CD4-positive, alpha-beta T cell treated with Interleukin-17A for 1 hour (primary cell): ENCODE results near the gene CAMK1.
"Not testable (repeated sequence)": the region's sequence is repeated elsewhere in the genome, so short reads cannot be mapped to it uniquely, and the experiment has no call there.

ENCODE experiments used
- DNase-seq: peaks from one replicate; pipeline ENCODE4 v3.0.0-alpha.2; 2020

The CAMK1 gene

DNA sequence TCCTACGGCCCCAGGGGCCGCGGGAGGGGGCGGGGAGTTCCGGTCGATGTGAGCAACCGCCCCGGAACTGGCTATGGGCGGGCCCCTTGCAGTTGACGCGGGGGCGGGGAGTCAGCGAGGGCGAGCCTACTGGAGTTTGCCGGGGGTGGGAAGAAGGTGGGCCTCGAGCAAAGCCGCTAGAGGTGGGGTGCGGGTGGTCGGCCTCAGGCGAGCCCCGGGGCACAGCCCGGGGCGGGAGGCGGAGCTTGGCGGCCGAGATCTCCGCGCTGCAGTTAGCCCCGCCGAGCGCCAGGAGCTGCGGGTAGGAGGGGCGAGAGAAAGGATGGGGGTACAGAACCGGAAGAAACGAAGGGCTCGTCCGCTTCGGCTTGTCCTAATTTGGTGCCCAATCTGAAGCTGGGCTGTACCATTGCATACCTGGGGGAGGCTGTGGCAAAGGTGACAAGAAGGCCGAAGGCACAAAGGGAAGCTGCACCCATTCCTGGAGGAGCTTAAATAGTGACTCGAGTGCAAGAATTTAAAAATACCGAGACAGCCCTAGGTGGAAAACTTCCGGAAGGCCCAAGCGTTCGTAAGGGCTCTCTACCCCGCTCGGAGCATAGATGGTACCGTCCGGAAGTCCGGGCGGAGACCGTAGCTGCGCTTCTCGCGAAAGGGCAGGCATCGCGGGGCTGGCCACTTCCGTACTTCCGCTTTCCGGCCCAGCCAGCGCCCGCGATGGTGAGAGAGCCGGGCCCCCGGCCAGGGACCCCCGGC, 22.8 kb upstream of the CAMK1 start, which contains the start of the genes ARPC4 and TADA3:
ARPC4 (plus strand) TSS at position 678 of the 756 bp plus-strand sequence; CDS start at position 718, 40 bp downstream.
TADA3 (minus strand) TSS at position 69 of the 756 bp plus-strand sequence. CDS start 1,007 bp downstream, outside the sequence.
- DNase-seq: peak; percentile 94

GRCh38 chr3:9791790-9792404, 22.1 kb upstream of the CAMK1 start:
- no peak for DNase-seq

DNA sequence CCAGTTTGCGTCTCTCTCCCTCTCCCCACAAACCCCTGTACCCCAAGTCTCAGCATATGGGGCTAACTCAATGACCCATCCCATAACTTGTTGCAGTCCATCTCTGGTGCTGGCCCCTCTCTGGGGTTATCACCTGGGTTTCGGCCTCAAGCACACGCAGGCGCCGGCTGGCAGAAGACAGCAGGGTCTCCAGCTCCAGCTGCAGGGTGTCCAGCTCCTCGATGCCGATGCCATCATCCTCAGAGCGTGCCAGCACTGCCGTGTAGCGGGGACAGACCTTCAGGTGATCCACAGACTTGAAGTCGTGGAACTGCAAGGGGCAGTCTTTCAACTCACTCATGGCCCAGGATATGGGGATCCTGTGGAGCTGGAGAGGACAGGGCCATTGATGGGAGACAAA, 21.4 kb upstream of the CAMK1 start:
- DNase-seq: no peak

- no peak for DNase-seq
Measured at GRCh38 chr3:9787714-9788113, 18.0 kb upstream of the CAMK1 start.

- DNase-seq: no peak
Measured at GRCh38 chr3:9786825-9787669, 17.3 kb upstream of the CAMK1 start.

DNA sequence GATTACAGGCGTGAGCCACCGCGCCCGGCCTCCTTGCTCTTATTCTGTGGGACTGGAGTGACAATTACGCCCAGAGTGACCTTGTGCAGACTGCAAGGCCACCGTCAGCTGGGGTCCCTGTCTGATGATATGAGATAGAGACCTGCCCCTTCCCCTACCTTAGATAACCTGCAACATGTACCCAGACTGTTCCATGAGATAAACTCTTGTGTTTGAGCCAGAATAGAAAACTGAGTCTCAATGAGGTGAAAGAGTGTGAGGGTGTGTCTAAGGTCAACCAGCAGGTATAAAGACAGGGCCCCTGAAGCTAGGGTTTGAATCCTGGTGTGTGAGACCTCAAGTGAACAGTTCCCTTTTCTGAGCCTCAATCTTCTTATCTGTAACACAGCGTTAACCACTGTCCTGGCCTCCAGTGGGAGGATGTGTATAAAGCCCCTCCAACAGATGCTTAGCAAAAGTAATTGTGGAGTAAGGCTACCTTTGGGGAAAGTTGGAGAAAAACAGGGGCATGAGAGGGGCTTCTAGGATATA, 16.5 kb upstream of the CAMK1 start:
- DNase-seq: no peak

DNA sequence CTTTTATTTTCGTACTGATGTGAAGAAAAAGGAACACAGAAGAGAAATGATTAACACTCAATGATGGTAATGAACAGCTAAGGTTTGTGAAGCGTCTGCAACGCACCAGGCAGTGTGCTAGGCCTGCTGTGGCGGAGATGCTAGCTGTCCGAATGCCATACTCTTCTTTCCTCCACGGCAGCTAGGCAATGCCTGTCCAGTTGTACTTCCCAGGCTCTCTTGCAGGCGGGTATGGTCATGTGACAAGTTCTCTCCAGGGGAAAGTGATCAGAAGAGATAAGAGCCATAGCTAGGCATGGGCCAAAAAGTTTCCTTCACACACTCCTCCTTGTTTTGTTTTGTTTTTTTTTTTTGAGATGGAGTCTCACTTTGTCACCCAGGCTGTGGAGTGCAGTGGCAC, 15.9 kb upstream of the CAMK1 start:
- no peak for DNase-seq

DNA sequence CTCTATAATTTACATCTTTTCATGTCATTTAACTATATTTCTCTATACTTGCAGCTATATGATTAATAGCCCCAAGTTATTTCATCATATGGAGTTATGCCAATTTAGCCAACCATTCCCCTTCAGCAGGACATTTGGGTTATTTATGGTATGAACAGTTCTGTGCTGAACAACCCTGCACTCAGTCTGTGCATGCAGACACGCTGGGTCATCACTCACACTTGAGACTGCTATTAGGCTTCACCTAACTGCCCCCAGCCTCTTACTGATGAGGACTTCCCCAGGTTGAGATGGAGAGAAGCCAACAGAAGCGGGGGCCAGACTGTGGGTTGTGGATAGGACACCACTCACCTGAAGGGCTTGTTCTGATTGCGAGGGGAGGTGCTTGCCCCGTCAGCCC, 15.2 kb upstream of the CAMK1 start:
- no peak for DNase-seq

DNA sequence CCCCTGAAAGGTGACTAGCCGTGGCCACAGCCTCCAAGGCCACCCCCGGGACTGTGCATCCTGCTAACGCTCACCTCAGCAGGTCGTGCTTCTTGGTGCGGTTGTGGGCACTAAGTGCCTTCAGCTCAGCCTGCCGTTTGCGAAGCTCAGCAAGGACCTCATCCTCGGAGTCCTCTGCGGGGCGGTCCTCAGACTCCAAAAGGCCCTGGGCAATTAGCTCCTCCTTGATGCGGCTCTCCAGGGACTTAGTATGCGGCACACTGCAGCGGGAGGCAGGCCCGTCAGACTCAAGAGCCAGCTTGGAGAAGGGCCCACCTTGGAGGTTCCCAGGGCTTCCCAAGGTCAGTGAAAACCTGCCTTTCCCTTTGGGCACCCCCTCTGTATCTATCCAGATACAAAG, 14.2 kb upstream of the CAMK1 start:
- no peak for DNase-seq

- peak; percentile 49 for DNase-seq
Measured at GRCh38 chr3:9782770-9783169, 13.0 kb upstream of the CAMK1 start.

DNA sequence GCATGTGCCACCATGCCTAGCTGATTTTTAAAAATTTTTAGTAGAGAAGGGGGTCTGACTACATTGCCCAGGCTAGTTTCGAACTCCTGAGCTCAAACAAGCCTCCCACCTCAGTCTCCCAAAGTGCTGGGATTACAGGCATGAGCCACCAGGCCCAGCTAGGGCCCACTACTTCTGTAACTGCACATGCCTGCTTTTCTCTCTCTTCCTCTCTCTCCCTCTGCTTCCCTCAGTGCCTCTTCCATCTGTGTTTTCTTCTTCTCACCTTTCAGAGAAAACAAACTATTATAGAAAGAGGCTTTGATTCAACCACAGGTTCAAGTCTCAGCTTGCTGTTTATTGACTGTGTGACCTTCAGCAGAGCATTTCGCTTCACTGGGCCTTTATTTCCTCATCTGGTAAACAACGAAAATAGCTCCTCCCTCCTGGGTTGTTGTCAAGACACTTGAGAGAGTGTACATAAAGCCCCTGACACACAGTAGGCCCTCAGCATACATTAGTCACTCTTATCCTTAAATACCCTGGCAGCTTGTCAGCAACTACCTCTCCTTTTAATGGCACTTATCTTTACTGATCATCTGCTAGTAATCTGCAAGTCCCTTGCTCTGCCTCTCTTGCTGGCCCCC, 12.3 kb upstream of the CAMK1 start:
- no peak for DNase-seq

DNA sequence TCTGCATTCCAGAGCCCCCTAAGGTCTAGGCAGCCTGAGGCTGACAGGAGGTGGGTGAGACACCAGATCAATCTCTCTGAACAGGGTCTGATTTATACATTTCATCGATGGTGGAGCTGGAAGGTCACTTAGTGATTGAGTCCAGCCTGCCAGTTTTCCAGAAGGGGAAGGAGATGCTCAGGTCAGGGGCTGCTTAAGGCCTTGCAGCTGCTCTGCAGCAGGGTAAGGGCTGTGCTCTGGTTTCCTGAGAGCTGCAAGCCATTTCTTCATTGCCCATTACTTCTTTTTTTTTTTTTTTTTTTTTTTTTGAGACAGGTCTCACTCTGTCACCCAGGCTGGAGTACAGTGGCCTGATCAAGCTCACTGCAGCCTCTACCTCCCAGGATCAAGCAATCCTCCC, 11.8 kb upstream of the CAMK1 start:
- no peak for DNase-seq

GRCh38 chr3:9780910-9781309, 11.2 kb upstream of the CAMK1 start:
- DNase-seq: no peak

DNA sequence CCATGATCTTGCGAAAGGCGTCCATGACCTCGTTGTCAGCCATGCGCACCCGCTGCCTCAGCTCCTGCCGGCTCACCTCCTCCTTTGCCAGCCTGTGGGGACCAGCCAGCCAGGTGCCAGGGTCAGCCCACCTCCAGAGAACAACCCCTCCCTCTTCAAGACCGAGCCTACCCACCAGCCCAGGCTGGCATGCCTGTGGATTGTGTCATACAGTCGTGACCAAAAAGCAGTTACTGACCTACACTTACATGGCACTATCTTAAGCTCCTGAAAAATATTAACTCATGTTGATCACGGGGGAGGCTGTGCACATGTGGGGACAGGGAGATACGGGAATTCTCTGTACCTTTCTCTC, 10.7 kb upstream of the CAMK1 start:
- DNase-seq: no peak

GRCh38 chr3:9779721-9780457, 10.1 kb upstream of the CAMK1 start:
- DNase-seq: peak; percentile 57

DNA sequence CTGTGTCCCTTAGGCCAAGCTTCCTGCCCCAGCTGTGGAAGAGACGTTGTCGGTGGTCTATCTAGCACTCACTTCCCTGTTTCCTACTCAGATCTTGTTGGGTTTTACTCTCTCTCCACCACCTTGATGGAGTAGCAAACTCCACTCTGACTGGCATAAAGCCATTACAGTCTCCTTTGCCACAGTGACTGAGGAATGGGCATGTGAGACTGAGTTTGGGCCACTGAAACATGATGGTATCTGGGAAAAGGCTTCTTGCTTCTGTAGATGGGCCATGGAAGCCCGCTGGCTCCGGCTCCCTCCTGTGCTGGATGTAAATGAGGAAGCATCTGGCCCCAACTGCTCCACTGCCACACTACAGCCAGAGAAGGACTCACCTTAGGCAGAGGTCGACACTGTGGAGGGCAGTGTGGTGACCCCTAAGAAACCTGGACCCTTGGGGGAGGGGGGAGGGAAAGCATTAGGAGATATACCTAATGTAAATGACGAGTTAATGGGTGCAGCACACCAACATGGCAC, 9.4 kb upstream of the CAMK1 start:
- DNase-seq: no peak

- DNase-seq: no peak
Measured at GRCh38 chr3:9778143-9779074, 8.7 kb upstream of the CAMK1 start.

DNA sequence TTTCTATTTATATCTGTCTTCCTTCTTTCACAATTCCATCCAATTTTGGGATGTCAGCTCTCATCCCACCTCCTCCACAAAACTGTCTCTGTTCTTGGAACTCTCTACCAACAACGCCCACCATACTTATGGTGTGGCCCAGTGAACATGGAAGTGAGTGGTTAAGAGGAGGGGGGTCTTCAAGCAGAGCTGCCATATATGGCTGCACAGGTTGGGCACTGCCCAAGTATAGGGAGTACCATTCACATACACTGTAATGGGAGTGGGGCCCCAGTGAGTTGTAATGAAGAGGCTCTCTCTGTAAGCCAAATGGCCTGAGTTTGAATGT, 7.9 kb upstream of the CAMK1 start:
- no peak for DNase-seq

DNA sequence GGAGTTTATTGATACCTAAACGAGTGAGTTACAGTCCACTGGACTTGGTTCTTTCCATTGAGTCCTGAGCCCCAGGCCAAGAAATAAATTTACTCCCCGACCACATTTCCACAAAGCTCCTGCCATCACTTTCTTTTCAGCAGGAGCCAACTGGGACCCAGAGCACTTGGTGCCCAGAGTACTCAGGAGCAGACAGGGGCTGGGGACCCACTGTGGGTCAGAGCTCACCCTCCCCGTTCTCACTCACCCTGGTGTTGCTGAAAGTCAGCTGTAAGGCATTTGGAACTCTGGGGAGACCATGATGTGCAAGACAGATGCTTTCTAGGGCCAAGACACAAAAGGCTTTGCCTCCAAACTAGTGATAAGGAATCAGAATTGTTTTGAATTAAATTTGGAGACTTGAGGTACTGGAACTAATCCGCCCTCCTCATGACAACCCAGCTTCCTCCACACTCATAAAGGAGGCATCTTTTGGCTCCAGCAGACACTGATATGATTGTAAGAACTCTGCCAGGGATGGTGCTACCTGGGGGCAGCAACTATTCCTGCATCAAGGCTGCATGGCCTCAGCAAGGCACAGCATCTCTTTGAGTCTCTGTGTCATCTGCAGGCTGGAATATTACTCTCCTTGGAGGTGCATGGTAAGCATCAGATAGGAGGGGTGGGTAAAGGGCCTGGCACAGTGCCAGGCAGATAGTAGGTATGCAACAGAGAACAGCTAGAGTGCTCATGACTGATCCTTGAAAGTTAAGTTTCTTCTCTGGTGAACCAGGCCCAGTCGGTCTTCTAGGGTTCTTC, 7.3 kb upstream of the CAMK1 start:
- no peak for DNase-seq

- not testable (repeated sequence) for DNase-seq
Measured at GRCh38 chr3:9771007-9771406, 1.3 kb upstream of the CAMK1 start.
